ENCODE data around the gene GABRR1. TPM values are rescaled to one million over a fixed set of nuclear protein-coding genes. Genes with fewer than 3 reads are reported as not detected.

GABRR1 gene
- total RNA-seq, 2 donors from 2014 or later = 0.24 TPM; not detected in 1

- H3K4me3 ChIP-seq = no peak overlapping the region
- H3K27ac ChIP-seq = peak overlapping the region in 1 of 2 donors; percentile 87
- H3K27me3 ChIP-seq = no peaks in the 10 kb centered on the region
- H3K4me1 ChIP-seq = peaks cover 0 to 17% of the 10 kb centered on the region in 2 donors
- H3K36me3 ChIP-seq = peaks cover 12% of the 10 kb centered on the region
- no peaks in the 10 kb centered on the region for H3K9me3 ChIP-seq
- TF ChIP-seq CTCF (IDR thresholded peaks at IDR 0.05) = no peak
- no peak for DNase-seq (ENCODE audit: low spot score)
Measured at GRCh38 chr6:89160331-89161092, 56.6 kb downstream of the GABRR1 start.

DNA sequence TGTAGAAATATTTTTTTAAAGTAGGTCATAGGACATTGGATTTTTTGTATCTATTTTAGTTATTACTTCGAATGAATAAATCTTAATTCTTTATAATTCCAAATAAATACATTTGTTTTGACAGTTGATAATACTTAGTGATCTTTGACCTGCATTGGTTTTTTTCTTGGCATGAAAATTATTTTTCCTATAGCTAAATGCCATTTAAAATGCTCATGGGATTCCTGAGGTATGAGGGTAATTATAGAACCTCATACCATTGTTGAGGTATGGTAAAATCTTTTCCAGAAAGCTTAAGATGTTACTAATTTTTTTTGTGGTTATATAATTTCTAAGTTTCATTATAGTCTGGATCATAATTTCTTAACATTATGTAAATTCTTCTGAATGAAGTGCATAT lies 63.0 kb downstream of the GABRR1 start:
- Histone ChIP-seq H3K9me3 (no peaks in the 10 kb centered on the region), H3K27me3 (no peaks in the 10 kb centered on the region), H3K4me3 (no peak overlapping the region), H3K4me1 (no peaks in the 10 kb centered on the region), H3K27ac (no peak overlapping the region), H3K36me3 (peaks cover 7% of the 10 kb centered on the region)
- no peak for DNase-seq (ENCODE audit: low spot score)
- TF ChIP-seq CTCF (IDR thresholded peaks at IDR 0.05) = no peak

DNA sequence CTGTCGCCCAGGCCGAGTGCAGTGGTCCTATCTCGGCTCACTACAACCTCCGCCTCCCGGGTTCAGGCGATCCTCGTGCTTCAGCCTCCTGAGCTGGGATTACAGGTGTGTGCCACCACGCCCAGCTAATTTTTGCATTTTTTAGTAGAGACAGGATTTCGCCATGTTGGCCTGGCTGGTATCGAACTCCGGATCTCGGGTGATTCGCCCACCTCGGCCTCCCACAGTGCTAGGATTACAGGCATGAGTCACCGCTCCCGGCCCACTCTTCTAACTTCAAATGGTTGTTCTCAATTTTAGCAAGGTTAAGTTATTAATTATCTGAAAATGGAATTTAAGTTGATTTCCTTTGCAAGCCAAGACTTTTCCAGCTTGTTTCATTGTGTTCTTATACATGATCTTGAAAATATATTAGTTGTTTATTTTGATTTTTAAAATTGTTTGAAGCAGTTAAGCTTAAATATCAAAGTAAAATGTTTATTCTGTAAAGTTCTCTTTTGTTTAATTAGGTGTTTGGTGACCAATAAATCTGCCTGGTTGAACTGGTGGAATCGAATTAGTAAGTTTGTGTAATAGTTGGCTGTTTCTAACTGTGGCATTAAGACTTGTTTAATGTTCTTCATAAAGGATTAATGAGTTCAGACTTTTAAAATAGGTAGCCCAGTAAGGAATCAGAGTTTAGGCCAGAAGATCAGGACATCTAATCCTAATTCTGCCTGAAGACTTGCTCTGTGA lies 69.0 kb downstream of the GABRR1 start:
- DNase-seq (ENCODE audit: low spot score) = no peak
- no peaks in the 10 kb centered on the region for H3K36me3 ChIP-seq
- no peak overlapping the region for H3K27ac ChIP-seq
- H3K4me1 ChIP-seq = peaks cover 0 to 11% of the 10 kb centered on the region in 2 donors
- H3K4me3 ChIP-seq = no peak overlapping the region
- TF ChIP-seq CTCF (IDR thresholded peaks at IDR 0.05) = no peak
- H3K9me3 ChIP-seq = no peaks in the 10 kb centered on the region
- no peaks in the 10 kb centered on the region for H3K27me3 ChIP-seq

DNA sequence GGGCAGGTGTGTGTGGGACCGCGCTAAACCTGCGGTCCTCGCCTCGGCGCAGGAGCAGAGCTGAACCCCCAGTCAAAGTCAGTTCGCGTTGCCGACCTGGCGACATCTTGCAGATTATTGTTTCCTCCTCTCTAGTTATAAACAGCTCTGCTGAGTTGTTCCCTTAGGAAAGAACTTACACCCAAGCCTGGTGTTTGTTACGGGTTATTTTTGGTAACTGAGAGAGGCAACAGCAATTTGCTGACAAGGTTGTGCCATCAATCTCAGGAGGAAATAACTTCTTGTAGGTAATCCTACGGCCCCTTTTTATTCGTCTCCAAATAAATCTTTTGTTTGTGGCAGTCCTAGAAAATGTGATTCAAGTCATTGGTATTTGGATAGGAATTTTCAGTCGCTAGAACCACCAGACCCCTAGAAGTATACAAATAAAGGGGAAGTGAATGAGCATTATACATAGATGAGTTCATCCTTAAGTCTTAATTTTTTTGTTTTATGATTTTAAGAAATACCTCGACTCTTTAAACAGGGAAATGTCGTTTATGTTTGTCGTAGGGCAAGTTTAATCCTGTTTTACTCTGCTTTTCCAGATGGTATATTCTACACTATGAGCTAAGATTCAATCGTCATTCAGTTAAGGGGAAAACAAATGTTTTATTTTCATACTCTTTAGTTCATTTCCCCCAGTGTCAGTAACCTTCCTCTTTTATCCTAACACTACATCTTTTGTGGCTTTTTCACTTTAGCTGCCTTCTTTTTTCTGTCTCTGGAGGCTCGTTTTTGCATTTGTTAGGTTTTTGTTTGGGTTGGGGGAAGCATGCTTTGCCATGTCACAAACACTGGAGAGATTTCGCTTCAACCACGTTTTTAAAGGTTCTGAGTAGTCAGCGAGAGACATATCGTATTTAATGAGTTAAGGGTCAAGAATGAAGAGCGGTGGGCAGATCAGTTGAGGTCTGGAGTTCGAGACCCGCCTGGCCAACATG lies 70.1 kb downstream of the GABRR1 start:
- H3K9me3 ChIP-seq = no peaks in the 10 kb centered on the region
- H3K4me3 ChIP-seq = peak overlapping the region; percentile 77
- H3K27me3 ChIP-seq = no peaks in the 10 kb centered on the region
- no peak for DNase-seq (ENCODE audit: low spot score)
- peaks cover 0 to 11% of the 10 kb centered on the region in 2 donors for H3K4me1 ChIP-seq
- peak overlapping the region; percentile 85 to 92 for H3K27ac ChIP-seq
- no peaks in the 10 kb centered on the region for H3K36me3 ChIP-seq
- TF ChIP-seq CTCF (IDR thresholded peaks at IDR 0.05) = no peak

DNA sequence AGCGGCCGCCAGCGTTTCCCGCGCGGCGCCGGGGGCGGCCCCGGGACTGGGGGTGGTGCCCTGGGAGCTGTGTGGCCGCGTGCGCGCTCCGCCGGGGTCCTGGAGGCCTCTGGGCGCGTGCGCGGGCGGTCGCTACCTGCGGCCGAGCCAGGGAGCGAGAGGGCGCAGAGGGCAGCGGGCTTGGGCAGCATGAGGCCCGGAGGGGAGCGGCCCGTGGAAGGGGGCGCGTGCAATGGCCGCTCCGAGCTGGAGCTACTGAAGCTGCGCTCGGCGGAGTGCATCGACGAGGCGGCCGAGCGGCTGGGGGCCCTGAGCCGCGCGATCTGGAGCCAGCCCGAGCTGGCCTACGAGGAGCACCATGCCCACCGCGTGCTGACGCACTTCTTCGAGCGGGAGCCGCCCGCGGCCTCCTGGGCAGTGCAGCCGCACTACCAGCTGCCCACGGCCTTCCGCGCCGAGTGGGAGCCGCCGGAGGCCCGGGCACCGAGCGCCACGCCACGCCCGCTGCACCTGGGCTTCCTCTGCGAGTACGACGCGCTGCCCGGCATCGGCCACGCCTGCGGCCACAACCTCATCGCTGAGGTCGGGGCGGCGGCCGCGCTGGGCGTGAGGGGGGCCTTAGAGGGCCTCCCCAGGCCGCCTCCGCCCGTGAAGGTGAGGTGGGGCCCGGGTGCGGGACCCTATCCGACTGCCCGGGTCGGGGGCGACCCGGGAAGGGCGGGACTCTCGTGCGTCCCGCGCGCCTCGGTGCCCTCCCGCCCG lies 71.0 kb downstream of the GABRR1 start, which contains the start of gene PM20D2:
Gene PM20D2, plus strand, starts transcription at position 100 of the 762 bp plus-strand sequence. Its CDS starts 90 bp downstream, at position 190.
- peak within 1 kb of the TSS; percentile 77 for H3K4me3 ChIP-seq
- H3K27me3 ChIP-seq = no peaks in the 10 kb centered on the region
- no peaks in the 10 kb centered on the region for H3K9me3 ChIP-seq
- H3K4me1 ChIP-seq = peaks cover 0 to 11% of the 10 kb centered on the region in 2 donors
- H3K36me3 ChIP-seq = no peaks in the 10 kb centered on the region
- peak within 1 kb of the TSS; percentile 85 to 92 for H3K27ac ChIP-seq
- no peak for TF ChIP-seq CTCF (IDR thresholded peaks at IDR 0.05)
- no peak for DNase-seq (ENCODE audit: low spot score)
